AML-193 (cell line): ENCODE results near the gene POLDIP2.

ENCODE experiments used
- DNase-seq, 2 experiments: peaks; one replicate each; lab custom pipeline; 2025; lab: John Stamatoyannopoulos, UW

Gene POLDIP2

DNA sequence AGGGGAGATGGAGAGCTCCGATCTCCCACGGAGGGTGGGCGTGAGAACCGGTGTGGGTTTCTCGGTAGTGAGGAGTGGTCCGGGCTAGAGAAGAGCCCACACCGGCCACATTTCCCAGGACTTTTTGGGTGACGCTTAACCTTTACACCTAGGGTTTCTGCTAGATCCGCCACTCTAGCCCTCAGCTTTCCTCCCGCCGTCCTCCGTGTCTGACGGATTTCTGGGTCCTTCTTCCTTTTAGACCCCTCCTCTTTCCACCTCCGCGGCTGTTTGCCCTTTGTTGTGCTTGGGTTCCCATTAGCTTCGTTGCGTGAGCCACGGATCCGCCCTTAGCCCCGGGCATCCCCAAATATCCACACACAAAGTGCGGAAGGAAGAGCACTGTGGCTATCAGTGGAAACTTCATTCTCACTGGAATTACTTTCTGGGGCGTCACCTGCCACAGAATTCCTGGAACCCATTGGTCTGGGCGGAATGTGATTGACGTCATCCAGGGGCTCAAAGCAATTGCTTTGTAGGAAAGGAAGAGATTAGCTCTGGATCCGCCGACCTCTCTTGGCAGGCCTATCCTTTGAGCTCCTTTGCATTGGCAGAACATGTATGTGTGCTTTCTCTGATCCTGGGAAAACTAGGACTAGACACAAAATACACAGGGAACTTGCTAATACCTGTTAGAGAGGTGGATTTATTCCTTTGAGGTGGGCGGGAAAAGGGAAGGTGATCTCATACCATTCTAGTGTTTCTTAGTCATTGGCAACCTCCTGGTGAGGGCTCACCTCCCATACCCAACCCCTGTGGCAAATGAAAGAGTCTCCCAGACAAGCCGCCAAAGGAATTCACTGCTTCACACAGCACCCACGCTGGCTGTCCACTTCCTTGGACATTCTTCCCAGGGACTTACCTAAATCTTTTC is 21.1 kb downstream of the POLDIP2 start:
- DNase-seq, result no peak

DNA sequence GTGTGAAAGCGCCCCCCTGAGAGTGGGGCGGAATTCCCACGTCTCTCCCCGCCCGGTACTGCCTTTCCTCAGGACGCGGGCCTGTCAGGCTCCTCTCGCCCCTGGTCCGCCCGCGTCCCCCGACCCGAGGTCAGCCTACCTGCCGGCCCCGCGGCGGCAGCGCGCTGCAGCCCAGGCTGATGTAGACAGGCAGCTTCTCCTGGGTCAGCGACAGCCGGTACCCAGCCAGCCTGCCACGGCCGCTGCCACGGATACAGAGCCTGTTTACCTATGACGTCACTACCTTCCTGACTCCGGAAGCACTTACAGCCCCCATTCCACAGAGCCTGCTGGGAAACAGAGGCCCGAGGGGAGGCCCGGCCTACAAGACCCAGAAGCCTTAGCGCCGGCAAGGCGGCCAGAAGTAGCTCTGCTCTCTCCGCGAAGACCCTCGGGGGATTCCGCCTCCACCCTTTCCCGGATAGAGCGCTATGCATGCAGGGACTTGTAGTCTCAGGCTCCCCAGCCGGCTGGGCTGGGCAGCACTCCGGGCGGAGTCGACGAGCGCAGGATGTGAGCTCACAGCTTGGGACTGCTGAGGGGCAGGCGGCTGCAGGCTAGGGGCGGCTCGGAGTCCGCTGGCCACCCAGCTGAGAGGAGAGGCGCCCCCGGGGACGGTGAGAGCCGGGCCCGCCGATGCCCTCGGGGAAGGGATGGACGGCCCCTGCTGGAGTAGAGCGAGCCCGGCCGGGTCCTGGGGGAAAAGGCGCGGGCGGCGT is 21.9 kb downstream of the POLDIP2 start, which contains the start of the genes IFT20 and TNFAIP1:
Gene IFT20 (minus strand): TSS at position 272 of the 758 bp plus-strand sequence. CDS start 3,487 bp downstream, outside the sequence.
Gene TNFAIP1 (plus strand): TSS at position 561 of the 758 bp plus-strand sequence. CDS start 3,761 bp downstream, outside the sequence.
- DNase-seq, result peak; percentile 100

DNA sequence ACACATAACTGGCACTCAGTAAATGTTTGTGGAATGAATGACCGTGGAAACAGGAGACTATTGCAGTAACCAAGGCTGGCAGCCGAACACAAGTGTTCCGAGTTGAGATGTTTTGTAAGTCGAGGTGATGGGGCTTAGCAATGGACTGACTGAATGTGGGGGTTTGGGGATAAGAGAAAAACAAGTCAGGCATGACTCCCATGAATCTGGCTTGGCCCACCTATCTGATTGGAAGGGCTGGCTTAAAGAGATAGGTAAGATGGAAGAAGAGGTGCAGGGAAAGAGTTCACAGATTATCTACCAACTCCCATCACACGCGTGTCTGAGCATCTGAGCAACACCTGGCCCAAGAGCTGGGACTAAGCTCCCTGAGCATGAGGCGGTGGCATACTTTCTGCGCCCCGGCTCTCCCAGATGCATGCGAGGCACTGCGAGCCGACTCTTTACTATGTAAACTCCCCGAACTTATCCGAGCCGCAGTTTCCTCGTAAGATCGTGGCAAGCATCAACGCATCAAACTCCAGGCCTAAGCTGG is 22.6 kb downstream of the POLDIP2 start:
- DNase-seq, result no peak

DNA sequence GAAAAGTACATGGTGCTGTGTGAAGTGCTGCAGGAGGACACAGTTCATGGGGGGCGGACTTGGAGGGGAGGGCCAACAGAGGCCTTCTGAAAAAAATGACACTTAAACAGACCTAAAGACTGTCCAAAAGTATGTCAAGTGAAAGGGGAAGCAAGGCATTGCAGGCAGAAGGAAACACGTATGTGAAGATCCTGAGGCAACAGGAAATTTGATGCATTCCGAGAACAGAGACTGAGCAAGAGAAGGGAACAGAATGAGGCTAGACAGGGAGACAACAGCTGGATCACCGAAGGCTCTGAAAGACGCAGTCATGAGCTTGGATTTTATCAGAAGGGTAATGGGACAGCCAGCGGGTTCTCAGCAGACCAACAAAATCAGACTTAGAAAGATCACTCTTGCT is 23.2 kb downstream of the POLDIP2 start:
- DNase-seq, result peak; percentile 61 to 68

DNA sequence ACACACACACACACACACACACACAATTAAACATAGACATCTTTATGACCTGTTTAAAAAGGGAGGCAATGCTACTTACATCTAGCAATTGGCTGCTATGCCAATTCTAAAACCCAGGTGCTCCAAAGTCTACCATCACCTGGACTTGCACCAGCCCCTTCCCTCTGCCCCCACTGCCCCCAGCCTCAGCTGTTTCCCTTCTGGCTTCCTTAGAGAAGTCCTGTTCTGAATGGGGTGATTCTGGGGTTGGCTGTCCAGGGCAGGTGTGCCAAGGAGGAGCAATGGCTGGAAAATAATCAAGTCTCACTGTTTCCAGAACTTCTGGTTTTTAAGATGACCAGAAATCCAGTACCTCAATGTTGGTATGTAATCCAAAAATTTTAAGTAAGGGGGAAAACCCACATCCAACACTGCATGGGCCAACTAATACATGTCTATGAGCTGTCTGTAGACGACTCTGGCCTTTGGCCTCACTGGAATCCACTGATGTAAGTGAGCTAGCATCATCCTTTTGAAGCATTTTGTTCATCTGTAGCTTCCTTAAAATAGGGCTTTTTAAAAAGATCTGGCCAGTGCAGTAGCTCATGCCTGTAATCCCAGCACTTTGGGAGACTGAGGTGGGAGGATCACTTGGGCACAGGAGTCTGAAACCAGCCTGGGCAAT is 24.1 kb downstream of the POLDIP2 start:
- DNase-seq, result no peak

DNA sequence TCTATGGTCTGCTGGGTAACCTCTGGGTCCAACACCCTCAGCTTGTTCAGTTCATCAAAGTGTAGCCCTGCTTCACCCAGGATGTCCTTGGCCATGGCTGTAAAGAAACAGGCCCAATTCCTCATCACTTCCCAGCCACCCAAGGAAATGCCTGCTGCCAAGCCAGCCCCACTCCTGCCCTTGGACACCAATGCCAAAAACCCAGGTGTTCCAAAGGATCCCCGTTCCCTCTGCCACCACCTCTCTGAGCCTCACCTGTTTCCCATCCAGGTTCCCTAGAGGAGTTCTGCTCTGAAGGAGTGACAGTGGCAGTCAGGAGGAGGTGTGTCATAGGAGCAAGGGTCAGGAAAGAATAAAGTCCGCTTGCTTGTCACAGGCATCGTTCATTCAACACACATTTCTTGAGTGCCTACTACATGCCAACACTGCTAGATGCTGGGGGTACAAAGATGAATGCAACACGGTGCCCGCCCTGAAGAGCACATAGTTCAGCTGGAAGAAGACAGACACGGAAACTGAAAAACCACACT is 25.4 kb downstream of the POLDIP2 start:
- DNase-seq, result no peak

GRCh38 chr17:28330671-28331070 is 26.7 kb downstream of the POLDIP2 start:
- DNase-seq, result no peak

DNA sequence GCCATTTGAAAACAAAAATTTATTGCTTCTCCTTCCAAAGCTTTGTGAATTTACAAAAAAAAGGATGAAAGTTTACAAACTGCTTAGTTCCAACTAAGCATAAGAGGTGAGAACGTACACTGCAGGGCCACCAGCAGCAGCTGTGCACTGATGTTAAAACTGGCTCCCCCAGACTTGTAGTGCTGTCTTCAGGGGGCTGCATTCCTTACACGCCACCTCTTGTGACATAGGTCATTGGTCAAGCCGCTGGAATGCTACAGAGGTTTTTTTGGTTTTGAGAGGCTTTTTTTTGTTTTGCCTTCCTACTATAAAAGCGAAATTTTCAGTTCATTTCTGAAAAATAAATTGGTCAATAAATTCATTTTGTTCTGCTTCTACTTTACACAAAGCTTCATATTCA is 29.0 kb downstream of the POLDIP2 start:
- no peak for DNase-seq

GRCh38 chr17:28327709-28328108 is 29.6 kb downstream of the POLDIP2 start:
- DNase-seq, result no peak

DNA sequence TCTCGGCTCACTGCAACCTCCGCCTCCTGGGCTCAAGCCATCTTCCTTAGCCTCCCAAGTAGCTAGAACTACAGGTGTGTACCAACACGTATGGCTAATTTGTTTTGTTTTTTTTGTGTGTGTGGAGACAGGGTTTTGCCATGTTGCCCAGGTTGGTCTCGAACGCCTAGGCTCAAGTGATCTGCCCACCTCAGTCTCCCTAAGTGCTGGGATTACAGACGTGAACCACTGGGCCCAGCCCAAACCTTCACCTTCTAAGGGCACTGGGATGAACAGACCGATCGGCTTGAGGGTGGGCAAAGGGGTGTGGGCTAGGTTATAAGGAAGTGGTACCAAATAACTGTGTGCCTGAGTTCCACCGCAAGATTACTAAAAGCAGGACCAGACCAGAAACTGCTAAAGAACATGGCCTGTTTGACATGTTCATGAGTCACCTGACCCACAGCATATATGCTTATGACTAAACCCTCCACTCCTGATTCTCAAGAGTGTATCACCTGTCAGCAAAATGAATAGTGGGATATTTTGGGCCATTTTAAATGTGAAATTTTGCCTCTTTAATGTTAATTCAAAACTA is 30.2 kb downstream of the POLDIP2 start:
- DNase-seq, result no peak

- DNase-seq, result no peak
Measured at GRCh38 chr17:28326114-28326513, 31.2 kb downstream of the POLDIP2 start.

GRCh38 chr17:28325211-28325610 is 32.1 kb downstream of the POLDIP2 start:
- DNase-seq, result no peak

DNA sequence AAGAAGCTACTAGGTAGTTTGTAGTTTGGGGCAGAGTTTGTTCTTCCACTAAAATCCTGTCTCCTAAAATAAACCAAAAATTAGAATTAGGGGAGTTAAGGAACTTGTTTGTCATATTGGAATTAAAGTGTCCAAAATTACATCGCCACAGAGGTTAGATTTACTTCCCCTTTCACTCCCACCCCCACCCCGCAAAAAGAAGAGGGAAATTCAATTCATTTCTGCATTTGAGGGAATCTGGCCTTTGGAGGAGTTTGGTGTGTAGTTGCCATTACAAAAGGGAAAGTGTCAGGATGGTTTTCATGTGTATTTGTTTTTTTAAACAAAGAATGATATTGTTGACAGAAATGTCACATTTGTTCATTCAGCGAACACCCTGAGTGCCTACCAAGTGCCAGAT is 32.5 kb downstream of the POLDIP2 start:
- DNase-seq, result peak; percentile 12 to 21

GRCh38 chr17:28324267-28324745 is 33.0 kb downstream of the POLDIP2 start:
- DNase-seq, result no peak

DNA sequence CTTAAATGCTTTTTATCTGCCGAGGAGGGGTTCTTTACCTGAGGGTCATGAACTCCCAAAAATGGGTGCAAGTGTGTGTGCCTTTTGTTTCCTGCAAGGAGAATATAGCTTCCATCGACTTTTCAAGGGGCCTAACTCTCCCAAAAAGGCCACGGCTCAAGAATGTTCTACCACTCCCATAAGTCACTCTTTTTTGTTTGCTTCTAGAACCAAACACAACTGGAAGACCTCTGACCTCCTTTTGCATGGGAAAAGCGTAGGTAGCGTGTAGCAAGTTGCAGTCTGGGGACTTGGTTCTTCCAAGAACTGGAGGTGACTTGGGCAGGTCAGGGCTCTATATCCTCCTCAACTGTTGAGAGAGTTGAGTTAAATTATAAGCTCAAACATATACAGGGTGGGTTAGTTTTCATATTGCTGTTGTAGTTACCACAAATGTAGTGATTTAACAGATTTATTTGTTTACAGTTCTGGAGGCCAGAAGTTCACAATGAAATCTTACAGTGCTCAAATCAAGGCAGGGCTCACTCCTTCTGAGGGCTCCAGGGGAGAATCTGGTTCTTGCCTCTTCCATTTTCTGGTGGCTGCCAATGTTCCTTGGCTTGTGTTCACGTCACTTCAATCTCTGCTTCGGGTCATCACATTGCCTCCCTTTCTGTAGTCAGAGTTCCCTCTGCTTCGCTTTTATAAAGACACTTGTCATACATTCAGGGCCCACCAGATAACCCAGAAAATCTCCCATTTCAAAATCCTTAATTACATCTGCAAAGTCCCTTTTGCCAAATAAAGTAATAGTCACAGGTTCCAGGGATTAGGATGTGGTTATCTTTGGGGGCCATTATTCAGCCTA is 36.9 kb downstream of the POLDIP2 start:
- DNase-seq, result no peak

- peak in 1 of 2 experiments; percentile 20 for DNase-seq
Measured at GRCh38 chr17:28319598-28319935, 37.8 kb downstream of the POLDIP2 start.

DNA sequence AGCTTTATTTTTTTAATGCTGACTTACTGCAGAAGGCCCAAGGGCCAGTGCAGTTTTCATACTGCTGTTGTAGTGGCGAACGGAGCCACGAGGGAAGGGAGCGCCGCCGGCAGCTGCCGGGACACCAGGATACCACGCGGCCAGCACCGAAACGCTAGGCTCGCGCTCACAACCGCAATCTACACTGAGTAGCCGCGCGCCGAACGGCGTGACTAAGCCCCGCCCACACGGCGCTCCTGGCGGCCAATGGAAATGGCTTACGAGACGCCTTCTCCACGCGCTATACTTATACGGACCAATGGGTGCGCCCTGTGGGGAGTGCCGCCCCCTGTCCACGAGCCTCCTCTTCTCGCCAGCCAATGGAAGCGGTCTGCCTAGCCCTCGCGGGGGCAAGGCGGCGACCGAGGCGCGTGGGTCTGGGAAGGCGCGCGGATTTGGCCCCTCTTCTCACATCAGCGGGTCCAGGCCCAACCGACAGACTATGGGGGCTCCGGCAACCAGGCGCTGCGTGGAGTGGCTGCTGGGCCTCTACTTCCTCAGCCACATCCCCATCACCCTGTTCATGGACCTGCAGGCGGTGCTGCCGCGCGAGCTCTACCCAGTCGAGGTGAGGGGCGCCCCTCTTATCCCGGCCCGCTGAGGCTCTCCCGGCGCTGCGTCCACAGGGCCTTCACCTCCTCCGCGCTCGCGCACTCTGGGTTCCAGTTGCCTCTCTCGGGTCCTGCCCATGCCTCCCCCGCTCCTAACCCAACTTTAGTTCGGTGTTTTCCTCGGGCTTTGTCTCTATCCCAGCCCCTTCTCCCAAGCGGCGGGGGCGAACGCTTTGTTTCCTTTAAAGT is 38.3 kb downstream of the POLDIP2 start, which contains the start of gene TMEM97:
Gene TMEM97 (plus strand): TSS at position 442 of the 839 bp plus-strand sequence. CDS start 40 bp downstream, at position 482.
- DNase-seq, result peak; percentile 99

DNA sequence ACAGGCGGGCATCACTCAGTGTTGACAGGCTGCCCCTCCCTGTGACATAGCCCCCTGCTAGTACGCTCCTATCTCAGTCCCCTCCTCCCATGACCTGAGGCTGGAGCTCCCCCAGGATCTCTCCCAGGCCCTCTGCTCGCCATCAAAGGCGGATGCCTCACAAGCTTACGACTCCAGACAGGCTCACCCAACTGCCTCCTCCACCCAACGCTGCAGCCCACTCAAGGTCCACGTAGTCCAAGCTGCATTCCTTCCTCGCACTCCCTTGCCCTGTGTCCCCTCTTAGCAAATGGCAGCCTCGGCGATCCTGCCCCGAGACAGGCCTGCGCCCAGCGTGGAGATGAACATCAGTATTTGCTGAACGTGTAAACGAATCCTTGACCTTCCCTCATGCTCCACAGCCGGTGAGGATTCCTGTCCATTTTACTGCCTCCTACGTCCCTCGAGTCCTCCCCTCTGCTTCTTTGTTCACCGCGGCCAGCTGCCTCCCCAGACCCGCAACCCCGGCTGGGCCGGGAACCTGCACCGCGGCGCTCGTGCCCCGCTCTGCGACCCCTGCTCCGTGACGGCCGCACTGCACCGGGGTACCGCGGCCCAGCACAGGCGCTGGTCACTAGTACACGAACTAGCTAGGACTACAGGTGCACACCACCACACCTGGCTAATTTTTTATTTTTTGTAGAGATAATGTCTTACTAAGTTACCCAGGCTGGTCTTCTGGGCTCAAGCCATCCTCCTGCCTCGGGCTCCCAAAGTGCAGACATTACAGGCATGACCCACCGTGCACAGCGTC is 39.2 kb downstream of the POLDIP2 start:
- no peak for DNase-seq
